AG09319 (cell line): ENCODE data around the gene SLC6A12.

ENCODE experiments used
- DNase-seq: peaks from one replicate; pipeline ENCODE4 v3.0.0-alpha.2; 2010; ENCODE audit warnings: low read depth; ENCODE audit errors: extremely low read depth
- CTCF ChIP-seq: IDR thresholded peaks from 2 replicates; pipeline ENCODE4 v1.5.1; 2011; ENCODE audit warnings: low read depth, mild to moderate bottlenecking, inconsistent platforms, low read length, moderate library complexity

SLC6A12 gene

GRCh38 chr12:213527-213932 lies 427 bp downstream of the SLC6A12 start:
- no peak for DNase-seq
- no peak for TF ChIP-seq CTCF

- no peak for DNase-seq
- TF ChIP-seq CTCF: no peak
These were observed 1.0 kb downstream of the SLC6A12 start for GRCh38 chr12:212715-213526.

GRCh38 chr12:212415-212714 lies 1.6 kb downstream of the SLC6A12 start:
- DNase-seq: no peak
- TF ChIP-seq CTCF: no peak

- no peak for DNase-seq
These were observed 2.1 kb downstream of the SLC6A12 start for GRCh38 chr12:211639-212414.

GRCh38 chr12:211142-211465 lies 2.9 kb downstream of the SLC6A12 start:
- TF ChIP-seq CTCF: no peak
- no peak for DNase-seq

More at GRCh38 chr12:211639-212414, 2.1 kb downstream of the SLC6A12 start:
- TF ChIP-seq CTCF: no peak

GRCh38 chr12:210277-211141 lies 3.4 kb downstream of the SLC6A12 start:
- no peak for DNase-seq
- no peak for TF ChIP-seq CTCF
